ENCODE data around the gene SNX33.
A peak's percentile ranks its signal among the peaks of the same experiment; 100 is the strongest.
"Not testable (repeated sequence)": the region's sequence is repeated elsewhere in the genome, so short reads cannot be mapped to it uniquely, and the experiment has no call there.

Gene SNX33

GRCh38 chr15:75695220-75695619 lies 47.5 kb downstream of the SNX33 start:
- DNase-seq = no peak
- H3K36me3 ChIP-seq = peaks cover 14% of the 10 kb centered on the region
- TF ChIP-seq CTCF (IDR thresholded peaks at IDR 0.05; ENCODE audit: low read depth, low read length) = no peak
- H3K4me3 ChIP-seq (ENCODE audit: low read depth, low read length) = no peak overlapping the region
- no peaks in the 10 kb centered on the region for H3K9me3 ChIP-seq (ENCODE audit: severe bottlenecking)
- no peaks in the 10 kb centered on the region for H3K27me3 ChIP-seq (ENCODE audit: insufficient read depth, low read depth, severe bottlenecking)
- H3K27ac ChIP-seq = peak overlapping the region; percentile 98

GRCh38 chr15:75695634-75696310 lies 48.1 kb downstream of the SNX33 start:
- TF ChIP-seq CTCF (IDR thresholded peaks at IDR 0.05; ENCODE audit: low read depth, low read length) = no peak
- Histone ChIP-seq H3K4me3 (ENCODE audit: low read depth, low read length) (no peak overlapping the region), H3K27ac (peak overlapping the region; percentile 98), H3K9me3 (ENCODE audit: severe bottlenecking) (no peaks in the 10 kb centered on the region), H3K36me3 (peaks cover 11% of the 10 kb centered on the region), H3K27me3 (ENCODE audit: insufficient read depth, low read depth, severe bottlenecking) (no peaks in the 10 kb centered on the region)
- no peak for DNase-seq

- peaks cover 7% of the 10 kb centered on the region for H3K36me3 ChIP-seq
- no peak for TF ChIP-seq CTCF (IDR thresholded peaks at IDR 0.05; ENCODE audit: low read depth, low read length)
- H3K27me3 ChIP-seq (ENCODE audit: insufficient read depth, low read depth, severe bottlenecking) = no peaks in the 10 kb centered on the region
- H3K4me3 ChIP-seq (ENCODE audit: low read depth, low read length) = no peak overlapping the region
- no peaks in the 10 kb centered on the region for H3K9me3 ChIP-seq (ENCODE audit: severe bottlenecking)
- peak overlapping the region; percentile 98 for H3K27ac ChIP-seq
- no peak for DNase-seq
Observed at GRCh38 chr15:75696311-75696720, 48.6 kb downstream of the SNX33 start.

- H3K27me3 ChIP-seq (ENCODE audit: insufficient read depth, low read depth, severe bottlenecking) = no peaks in the 10 kb centered on the region
Observed at GRCh38 chr15:75696854-75697259, 49.1 kb downstream of the SNX33 start.

GRCh38 chr15:75697523-75697922 lies 49.8 kb downstream of the SNX33 start:
- DNase-seq = no peak
- Histone ChIP-seq H3K4me3 (ENCODE audit: low read depth, low read length) (no peak overlapping the region), H3K27me3 (ENCODE audit: insufficient read depth, low read depth, severe bottlenecking) (no peaks in the 10 kb centered on the region), H3K36me3 (no peaks in the 10 kb centered on the region), H3K9me3 (ENCODE audit: severe bottlenecking) (no peaks in the 10 kb centered on the region), H3K27ac (peak overlapping the region; percentile 31; the same call in 1 of the 2 replicates)
- no peak for TF ChIP-seq CTCF (IDR thresholded peaks at IDR 0.05; ENCODE audit: low read depth, low read length)

More at GRCh38 chr15:75696854-75697259, 49.1 kb downstream of the SNX33 start:
- Histone ChIP-seq H3K27ac (peak overlapping the region; percentile 98), H3K36me3 (peaks cover 2% of the 10 kb centered on the region; the same call in 1 of the 2 replicates), H3K4me3 (ENCODE audit: low read depth, low read length) (no peak overlapping the region), H3K9me3 (ENCODE audit: severe bottlenecking) (no peaks in the 10 kb centered on the region)
- DNase-seq = no peak
- no peak for TF ChIP-seq CTCF (IDR thresholded peaks at IDR 0.05; ENCODE audit: low read depth, low read length)

GRCh38 chr15:75697974-75698747 lies 50.4 kb downstream of the SNX33 start:
- H3K27ac ChIP-seq; H3K9me3 ChIP-seq (ENCODE audit: severe bottlenecking); DNase-seq; H3K4me3 ChIP-seq (ENCODE audit: low read depth, low read length); H3K36me3 ChIP-seq; H3K27me3 ChIP-seq (ENCODE audit: insufficient read depth, low read depth, severe bottlenecking): not testable (repeated sequence)

GRCh38 chr15:75699517-75699916 lies 51.8 kb downstream of the SNX33 start:
- H3K4me3 ChIP-seq (ENCODE audit: low read depth, low read length); H3K27ac ChIP-seq; H3K36me3 ChIP-seq; DNase-seq; H3K27me3 ChIP-seq (ENCODE audit: insufficient read depth, low read depth, severe bottlenecking); H3K9me3 ChIP-seq (ENCODE audit: severe bottlenecking): not testable (repeated sequence)

GRCh38 chr15:75699961-75700874 lies 52.5 kb downstream of the SNX33 start:
- not testable (repeated sequence) for H3K27ac ChIP-seq; H3K9me3 ChIP-seq (ENCODE audit: severe bottlenecking); H3K36me3 ChIP-seq; H3K4me3 ChIP-seq (ENCODE audit: low read depth, low read length); H3K27me3 ChIP-seq (ENCODE audit: insufficient read depth, low read depth, severe bottlenecking)
- peak; percentile 54 for DNase-seq
